Measurements from ENCODE around the gene BABAM2.

DNA sequence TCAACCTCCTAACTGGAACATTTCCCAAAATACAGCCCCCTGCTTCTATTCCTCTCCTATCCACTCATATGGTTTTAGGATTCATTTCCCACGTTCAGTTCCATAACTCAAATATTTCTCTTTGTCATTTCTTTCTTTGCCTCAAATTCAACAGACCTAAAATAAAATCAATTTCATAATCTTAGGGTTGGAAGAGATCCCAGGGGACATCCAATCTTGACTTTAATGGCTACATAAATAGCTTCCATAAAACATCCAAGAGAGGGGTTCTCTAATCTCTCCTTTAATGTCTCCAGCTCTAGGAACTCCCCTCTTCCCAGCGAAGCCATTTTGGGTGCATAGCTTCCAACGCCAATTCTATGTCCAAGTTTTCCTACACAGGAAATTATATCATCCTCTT is 34.1 kb upstream of the BABAM2 start:
- TF ChIP-seq, protein P1, sequence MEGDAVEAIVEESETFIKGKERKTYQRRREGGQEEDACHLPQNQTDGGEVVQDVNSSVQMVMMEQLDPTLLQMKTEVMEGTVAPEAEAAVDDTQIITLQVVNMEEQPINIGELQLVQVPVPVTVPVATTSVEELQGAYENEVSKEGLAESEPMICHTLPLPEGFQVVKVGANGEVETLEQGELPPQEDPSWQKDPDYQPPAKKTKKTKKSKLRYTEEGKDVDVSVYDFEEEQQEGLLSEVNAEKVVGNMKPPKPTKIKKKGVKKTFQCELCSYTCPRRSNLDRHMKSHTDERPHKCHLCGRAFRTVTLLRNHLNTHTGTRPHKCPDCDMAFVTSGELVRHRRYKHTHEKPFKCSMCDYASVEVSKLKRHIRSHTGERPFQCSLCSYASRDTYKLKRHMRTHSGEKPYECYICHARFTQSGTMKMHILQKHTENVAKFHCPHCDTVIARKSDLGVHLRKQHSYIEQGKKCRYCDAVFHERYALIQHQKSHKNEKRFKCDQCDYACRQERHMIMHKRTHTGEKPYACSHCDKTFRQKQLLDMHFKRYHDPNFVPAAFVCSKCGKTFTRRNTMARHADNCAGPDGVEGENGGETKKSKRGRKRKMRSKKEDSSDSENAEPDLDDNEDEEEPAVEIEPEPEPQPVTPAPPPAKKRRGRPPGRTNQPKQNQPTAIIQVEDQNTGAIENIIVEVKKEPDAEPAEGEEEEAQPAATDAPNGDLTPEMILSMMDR (IDR thresholded peaks at IDR 0.05): no peak
- no peak for TF ChIP-seq POLR2A (IDR thresholded peaks at IDR 0.05)
- no peak for TF ChIP-seq EP300 (IDR thresholded peaks at IDR 0.05)
